Measurements from ENCODE around the gene HUS1.

DNA sequence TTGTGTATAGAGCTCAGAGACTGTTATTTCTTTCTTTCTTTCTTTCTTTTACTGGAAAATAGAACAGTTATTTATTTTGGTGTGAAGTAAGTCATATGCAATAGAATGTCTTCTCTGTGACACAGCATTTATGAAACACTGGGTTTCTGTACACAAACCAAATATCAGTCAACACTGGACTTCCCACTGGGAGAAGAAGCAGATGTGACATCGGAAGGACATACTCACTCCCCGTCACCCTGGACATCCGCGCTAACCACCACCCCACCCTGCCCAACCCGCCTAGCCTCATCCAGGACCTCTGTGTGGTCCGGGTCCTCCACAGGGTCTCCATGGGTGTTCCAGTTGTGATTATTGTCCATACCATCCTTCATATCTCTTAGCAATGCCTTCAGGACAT, 27.5 kb upstream of the HUS1 start:
- TF ChIP-seq ZBTB1 (tag by site-specific recombination; IDR thresholded peaks at IDR 0.05) (no peak), KLF9 (tag by site-specific recombination; IDR thresholded peaks at IDR 0.05; ENCODE audit: low read depth) (no peak), ZNF530 (tag by site-specific recombination; IDR thresholded peaks at IDR 0.05; ENCODE audit: low read depth) (no peak), ZNF121 (tag by site-specific recombination; IDR thresholded peaks at IDR 0.05) (no peak), KLF1 (tag by site-specific recombination; IDR thresholded peaks at IDR 0.05) (no peak), ZNF660 (tag by site-specific recombination; IDR thresholded peaks at IDR 0.05) (no peak), TCF7L2 (IDR thresholded peaks at IDR 0.05; ENCODE audit: borderline replicate concordance, low read depth, low read length) (no peak)
- TF ChIP-seq, protein P1, sequence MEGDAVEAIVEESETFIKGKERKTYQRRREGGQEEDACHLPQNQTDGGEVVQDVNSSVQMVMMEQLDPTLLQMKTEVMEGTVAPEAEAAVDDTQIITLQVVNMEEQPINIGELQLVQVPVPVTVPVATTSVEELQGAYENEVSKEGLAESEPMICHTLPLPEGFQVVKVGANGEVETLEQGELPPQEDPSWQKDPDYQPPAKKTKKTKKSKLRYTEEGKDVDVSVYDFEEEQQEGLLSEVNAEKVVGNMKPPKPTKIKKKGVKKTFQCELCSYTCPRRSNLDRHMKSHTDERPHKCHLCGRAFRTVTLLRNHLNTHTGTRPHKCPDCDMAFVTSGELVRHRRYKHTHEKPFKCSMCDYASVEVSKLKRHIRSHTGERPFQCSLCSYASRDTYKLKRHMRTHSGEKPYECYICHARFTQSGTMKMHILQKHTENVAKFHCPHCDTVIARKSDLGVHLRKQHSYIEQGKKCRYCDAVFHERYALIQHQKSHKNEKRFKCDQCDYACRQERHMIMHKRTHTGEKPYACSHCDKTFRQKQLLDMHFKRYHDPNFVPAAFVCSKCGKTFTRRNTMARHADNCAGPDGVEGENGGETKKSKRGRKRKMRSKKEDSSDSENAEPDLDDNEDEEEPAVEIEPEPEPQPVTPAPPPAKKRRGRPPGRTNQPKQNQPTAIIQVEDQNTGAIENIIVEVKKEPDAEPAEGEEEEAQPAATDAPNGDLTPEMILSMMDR (tag by site-specific recombination; IDR thresholded peaks at IDR 0.05), result no peak
- TF ChIP-seq, protein P2, sequence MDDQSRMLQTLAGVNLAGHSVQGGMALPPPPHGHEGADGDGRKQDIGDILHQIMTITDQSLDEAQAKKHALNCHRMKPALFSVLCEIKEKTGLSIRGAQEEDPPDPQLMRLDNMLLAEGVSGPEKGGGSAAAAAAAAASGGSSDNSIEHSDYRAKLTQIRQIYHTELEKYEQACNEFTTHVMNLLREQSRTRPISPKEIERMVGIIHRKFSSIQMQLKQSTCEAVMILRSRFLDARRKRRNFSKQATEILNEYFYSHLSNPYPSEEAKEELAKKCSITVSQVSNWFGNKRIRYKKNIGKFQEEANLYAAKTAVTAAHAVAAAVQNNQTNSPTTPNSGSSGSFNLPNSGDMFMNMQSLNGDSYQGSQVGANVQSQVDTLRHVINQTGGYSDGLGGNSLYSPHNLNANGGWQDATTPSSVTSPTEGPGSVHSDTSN (CRISPR knock-in tag; IDR thresholded peaks at IDR 0.05), result no peak
